HepG2 (cell line): Measurements from ENCODE around the gene LCTL. TPM values are rescaled to one million over a fixed set of nuclear protein-coding genes. Genes with fewer than 3 reads are reported as not detected.

ENCODE experiments used
- FOXC1 ChIP-seq: sonication (generic); formaldehyde crosslinking; IDR thresholded peaks from 2 replicates; pipeline ENCODE4 v1.8.0; 2022; ENCODE audit warnings: mild to moderate bottlenecking, missing genetic modification reagents, borderline replicate concordance
- NCOA1 ChIP-seq: sonication (generic); formaldehyde crosslinking; IDR thresholded peaks from 2 replicates; pipeline ENCODE4 v1.9.0; 2021; ENCODE audit warnings: missing genetic modification reagents
- ZFP36L2 ChIP-seq: sonication (generic); formaldehyde crosslinking; IDR thresholded peaks from 2 replicates; pipeline ENCODE4 v1.4.0; 2020; ENCODE audit warnings: missing genetic modification reagents
- ZFX ChIP-seq: sonication (generic); formaldehyde crosslinking; IDR thresholded peaks from 2 replicates; pipeline ENCODE4 v1.4.0; 2020; ENCODE audit warnings: mild to moderate bottlenecking, low read depth, missing genetic modification reagents, moderate library complexity
- ZNF333 ChIP-seq: sonication (generic); formaldehyde crosslinking; IDR thresholded peaks from 2 replicates; pipeline ENCODE4 v1.4.0; 2020; ENCODE audit warnings: mild to moderate bottlenecking, missing genetic modification reagents, borderline replicate concordance
- polyA plus RNA-seq, 8 experiments: library from polyadenylated mRNA; depleted of rRNA in 3 of 8; stranded (reverse) in 7 of 8; unstranded in 1 of 8; fragments of >200 nt; fragmentation: Illumina TruSeq in 4 of 8; extraction: Trizol in 4 of 8; gene quantifications; 2 replicates each; pipeline versions ENCODE4 v1.2.1 to v1.2.3, GENCODE V29; 2011 to 2016; ENCODE audit warnings: low read depth in 4 of 8, missing spikeins in 1 of 8, mixed read lengths in 1 of 8; ENCODE audit not compliant: insufficient read depth in 1 of 8
- total RNA-seq, 5 experiments: library from RNA; depleted of rRNA; stranded (reverse); fragments of >200 nt; fragmentation: Illumina TruSeq; extraction: Trizol; gene quantifications; 2 replicates each; pipeline ENCODE4 v1.2.3, GENCODE V29; 2016; ENCODE audit warnings: low read depth in 1 of 5
- TF ChIP-seq, protein P1 (sequence below), 2 experiments: fragments of 450-650 bp in 1 of 2; sonication (generic) in 1 of 2; formaldehyde crosslinking in 1 of 2; IDR thresholded peaks; 2 replicates each; pipeline versions ENCODE4 v1.6.1 to v1.8.0; 2016 to 2022; ENCODE audit warnings: antibody characterized with exemption in 1 of 2, mild to moderate bottlenecking in 1 of 2, missing genetic modification reagents in 1 of 2
- TF ChIP-seq, protein P2 (sequence below): sonication (generic); formaldehyde crosslinking; IDR thresholded peaks from 2 replicates; pipeline ENCODE4 v1.8.0; 2022; ENCODE audit warnings: mild to moderate bottlenecking, missing genetic modification reagents, moderate library complexity
- TF ChIP-seq, protein P3 (sequence below): sonication (generic); formaldehyde crosslinking; IDR thresholded peaks from 2 replicates; pipeline ENCODE4 v1.9.0; 2021; ENCODE audit warnings: missing genetic modification reagents, mild to moderate bottlenecking, borderline replicate concordance
- TF ChIP-seq, protein P4 (sequence below): IDR thresholded peaks from 2 replicates; pipeline ENCODE4 v1.6.1; 2016
- TF ChIP-seq, protein P5 (sequence below): sonication (generic); formaldehyde crosslinking; IDR thresholded peaks from 2 replicates; pipeline ENCODE4 v1.5.1; 2020; ENCODE audit warnings: missing genetic modification reagents, mild to moderate bottlenecking, borderline replicate concordance

LCTL gene
- total and polyA plus RNA-seq, 2 of the 13 experiments (the other 11 are each of a cell fraction or from before 2014, with no cell fraction given): 0.96 to 1.4 TPM

DNA sequence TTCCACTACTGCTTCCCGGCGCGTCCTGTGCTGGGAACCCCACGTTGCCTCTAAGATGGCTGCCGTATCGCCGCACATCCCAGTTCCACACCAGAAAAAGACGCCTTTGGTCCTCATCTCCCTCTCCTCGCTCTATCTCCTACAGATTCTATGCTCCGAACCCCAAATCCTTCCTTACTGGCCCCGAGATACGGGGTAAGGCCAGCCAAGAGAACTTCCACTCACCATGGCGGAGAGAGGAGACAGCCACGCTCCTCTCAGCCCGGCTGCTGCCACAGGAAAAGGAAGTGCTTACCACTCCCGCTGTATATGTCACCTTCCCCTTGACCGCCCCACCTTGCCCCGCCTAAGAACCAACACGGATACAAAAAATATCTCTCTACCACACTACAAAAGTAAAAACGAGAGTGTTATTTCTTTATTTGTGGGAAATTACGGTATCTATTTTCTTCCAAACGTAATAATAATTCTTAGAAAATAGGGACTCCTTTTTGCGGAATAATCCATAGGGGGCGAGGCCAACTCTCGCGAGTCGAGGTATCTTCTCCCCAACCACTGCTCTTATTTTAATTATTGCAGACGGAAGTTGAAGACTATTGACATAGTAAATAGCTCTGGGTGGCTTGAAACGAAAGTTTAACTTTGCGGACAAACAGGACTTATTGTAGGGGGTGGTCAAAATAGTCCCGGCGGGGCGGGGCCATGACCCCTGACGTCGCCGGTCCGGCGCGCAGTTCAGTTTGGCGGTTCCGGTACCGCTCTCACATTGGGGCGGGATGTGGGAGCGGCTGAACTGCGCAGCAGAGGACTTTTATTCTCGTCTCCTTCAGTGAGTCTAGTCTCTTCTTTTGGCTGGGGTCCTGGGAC lies 61.0 kb downstream of the LCTL start, which contains the start of the genes RPL4 and ZWILCH (continued):
- TF ChIP-seq, protein P1, sequence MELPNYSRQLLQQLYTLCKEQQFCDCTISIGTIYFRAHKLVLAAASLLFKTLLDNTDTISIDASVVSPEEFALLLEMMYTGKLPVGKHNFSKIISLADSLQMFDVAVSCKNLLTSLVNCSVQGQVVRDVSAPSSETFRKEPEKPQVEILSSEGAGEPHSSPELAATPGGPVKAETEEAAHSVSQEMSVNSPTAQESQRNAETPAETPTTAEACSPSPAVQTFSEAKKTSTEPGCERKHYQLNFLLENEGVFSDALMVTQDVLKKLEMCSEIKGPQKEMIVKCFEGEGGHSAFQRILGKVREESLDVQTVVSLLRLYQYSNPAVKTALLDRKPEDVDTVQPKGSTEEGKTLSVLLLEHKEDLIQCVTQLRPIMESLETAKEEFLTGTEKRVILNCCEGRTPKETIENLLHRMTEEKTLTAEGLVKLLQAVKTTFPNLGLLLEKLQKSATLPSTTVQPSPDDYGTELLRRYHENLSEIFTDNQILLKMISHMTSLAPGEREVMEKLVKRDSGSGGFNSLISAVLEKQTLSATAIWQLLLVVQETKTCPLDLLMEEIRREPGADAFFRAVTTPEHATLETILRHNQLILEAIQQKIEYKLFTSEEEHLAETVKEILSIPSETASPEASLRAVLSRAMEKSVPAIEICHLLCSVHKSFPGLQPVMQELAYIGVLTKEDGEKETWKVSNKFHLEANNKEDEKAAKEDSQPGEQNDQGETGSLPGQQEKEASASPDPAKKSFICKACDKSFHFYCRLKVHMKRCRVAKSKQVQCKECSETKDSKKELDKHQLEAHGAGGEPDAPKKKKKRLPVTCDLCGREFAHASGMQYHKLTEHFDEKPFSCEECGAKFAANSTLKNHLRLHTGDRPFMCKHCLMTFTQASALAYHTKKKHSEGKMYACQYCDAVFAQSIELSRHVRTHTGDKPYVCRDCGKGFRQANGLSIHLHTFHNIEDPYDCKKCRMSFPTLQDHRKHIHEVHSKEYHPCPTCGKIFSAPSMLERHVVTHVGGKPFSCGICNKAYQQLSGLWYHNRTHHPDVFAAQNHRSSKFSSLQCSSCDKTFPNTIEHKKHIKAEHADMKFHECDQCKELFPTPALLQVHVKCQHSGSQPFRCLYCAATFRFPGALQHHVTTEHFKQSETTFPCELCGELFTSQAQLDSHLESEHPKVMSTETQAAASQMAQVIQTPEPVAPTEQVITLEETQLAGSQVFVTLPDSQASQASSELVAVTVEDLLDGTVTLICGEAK (IDR thresholded peaks at IDR 0.05): peak; percentile 88
- TF ChIP-seq, protein P1 (CRISPR knock-in tag; IDR thresholded peaks at IDR 0.05): peak; percentile 14; the same call in 1 of the 2 replicates
- TF ChIP-seq, protein P2, sequence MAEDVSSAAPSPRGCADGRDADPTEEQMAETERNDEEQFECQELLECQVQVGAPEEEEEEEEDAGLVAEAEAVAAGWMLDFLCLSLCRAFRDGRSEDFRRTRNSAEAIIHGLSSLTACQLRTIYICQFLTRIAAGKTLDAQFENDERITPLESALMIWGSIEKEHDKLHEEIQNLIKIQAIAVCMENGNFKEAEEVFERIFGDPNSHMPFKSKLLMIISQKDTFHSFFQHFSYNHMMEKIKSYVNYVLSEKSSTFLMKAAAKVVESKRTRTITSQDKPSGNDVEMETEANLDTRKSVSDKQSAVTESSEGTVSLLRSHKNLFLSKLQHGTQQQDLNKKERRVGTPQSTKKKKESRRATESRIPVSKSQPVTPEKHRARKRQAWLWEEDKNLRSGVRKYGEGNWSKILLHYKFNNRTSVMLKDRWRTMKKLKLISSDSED (CRISPR knock-in tag): no peak
- TF ChIP-seq, protein P3, sequence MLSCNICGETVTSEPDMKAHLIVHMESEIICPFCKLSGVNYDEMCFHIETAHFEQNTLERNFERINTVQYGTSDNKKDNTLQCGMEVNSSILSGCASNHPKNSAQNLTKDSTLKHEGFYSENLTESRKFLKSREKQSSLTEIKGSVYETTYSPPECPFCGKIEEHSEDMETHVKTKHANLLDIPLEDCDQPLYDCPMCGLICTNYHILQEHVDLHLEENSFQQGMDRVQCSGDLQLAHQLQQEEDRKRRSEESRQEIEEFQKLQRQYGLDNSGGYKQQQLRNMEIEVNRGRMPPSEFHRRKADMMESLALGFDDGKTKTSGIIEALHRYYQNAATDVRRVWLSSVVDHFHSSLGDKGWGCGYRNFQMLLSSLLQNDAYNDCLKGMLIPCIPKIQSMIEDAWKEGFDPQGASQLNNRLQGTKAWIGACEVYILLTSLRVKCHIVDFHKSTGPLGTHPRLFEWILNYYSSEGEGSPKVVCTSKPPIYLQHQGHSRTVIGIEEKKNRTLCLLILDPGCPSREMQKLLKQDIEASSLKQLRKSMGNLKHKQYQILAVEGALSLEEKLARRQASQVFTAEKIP: no peak
- no peak for TF ChIP-seq NCOA1 (CRISPR knock-in tag)
- no peak for TF ChIP-seq FOXC1 (CRISPR knock-in tag)
- TF ChIP-seq ZFX (CRISPR knock-in tag): no peak
- TF ChIP-seq, protein P4, sequence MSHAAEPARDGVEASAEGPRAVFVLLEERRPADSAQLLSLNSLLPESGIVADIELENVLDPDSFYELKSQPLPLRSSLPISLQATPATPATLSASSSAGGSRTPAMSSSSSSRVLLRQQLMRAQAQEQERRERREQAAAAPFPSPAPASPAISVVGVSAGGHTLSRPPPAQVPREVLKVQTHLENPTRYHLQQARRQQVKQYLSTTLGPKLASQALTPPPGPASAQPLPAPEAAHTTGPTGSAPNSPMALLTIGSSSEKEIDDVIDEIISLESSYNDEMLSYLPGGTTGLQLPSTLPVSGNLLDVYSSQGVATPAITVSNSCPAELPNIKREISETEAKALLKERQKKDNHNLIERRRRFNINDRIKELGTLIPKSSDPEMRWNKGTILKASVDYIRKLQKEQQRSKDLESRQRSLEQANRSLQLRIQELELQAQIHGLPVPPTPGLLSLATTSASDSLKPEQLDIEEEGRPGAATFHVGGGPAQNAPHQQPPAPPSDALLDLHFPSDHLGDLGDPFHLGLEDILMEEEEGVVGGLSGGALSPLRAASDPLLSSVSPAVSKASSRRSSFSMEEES (CRISPR knock-in tag): peak; percentile 12; the same call in 1 of the 2 replicates
- TF ChIP-seq, protein P5, sequence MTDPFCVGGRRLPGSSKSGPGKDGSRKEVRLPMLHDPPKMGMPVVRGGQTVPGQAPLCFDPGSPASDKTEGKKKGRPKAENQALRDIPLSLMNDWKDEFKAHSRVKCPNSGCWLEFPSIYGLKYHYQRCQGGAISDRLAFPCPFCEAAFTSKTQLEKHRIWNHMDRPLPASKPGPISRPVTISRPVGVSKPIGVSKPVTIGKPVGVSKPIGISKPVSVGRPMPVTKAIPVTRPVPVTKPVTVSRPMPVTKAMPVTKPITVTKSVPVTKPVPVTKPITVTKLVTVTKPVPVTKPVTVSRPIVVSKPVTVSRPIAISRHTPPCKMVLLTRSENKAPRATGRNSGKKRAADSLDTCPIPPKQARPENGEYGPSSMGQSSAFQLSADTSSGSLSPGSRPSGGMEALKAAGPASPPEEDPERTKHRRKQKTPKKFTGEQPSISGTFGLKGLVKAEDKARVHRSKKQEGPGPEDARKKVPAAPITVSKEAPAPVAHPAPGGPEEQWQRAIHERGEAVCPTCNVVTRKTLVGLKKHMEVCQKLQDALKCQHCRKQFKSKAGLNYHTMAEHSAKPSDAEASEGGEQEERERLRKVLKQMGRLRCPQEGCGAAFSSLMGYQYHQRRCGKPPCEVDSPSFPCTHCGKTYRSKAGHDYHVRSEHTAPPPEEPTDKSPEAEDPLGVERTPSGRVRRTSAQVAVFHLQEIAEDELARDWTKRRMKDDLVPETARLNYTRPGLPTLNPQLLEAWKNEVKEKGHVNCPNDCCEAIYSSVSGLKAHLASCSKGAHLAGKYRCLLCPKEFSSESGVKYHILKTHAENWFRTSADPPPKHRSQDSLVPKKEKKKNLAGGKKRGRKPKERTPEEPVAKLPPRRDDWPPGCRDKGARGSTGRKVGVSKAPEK: no peak
- TF ChIP-seq ZFP36L2 (CRISPR knock-in tag): no peak
- TF ChIP-seq ZNF333 (CRISPR knock-in tag): no peak
